DMS53 (cell line): Measurements from ENCODE around the gene IQCH.
A peak's percentile ranks its signal among the peaks of the same experiment; 100 is the strongest.
"Not testable (repeated sequence)": the region's sequence is repeated elsewhere in the genome, so short reads cannot be mapped to it uniquely, and the experiment has no call there.

Experiments
- DNase-seq: peaks from one replicate; lab custom pipeline; 2025; lab: John Stamatoyannopoulos, UW

The IQCH gene

GRCh38 chr15:67358391-67358790 lies 103.8 kb downstream of the IQCH start:
- no peak for DNase-seq

- DNase-seq, result peak; percentile 15
Measured at GRCh38 chr15:67358812-67359211, 104.2 kb downstream of the IQCH start.

GRCh38 chr15:67359431-67360079 lies 105.0 kb downstream of the IQCH start:
- peak; percentile 9 for DNase-seq

GRCh38 chr15:67361100-67361499 lies 106.5 kb downstream of the IQCH start:
- DNase-seq, result no peak

- DNase-seq, result not testable (repeated sequence)
Measured at GRCh38 chr15:67363712-67364111, 109.1 kb downstream of the IQCH start.

- DNase-seq, result no peak
Measured at GRCh38 chr15:67365994-67366393, 111.4 kb downstream of the IQCH start.

- no peak for DNase-seq
Measured at GRCh38 chr15:67366904-67367303, 112.3 kb downstream of the IQCH start.

GRCh38 chr15:67369359-67369998 lies 114.9 kb downstream of the IQCH start:
- no peak for DNase-seq

GRCh38 chr15:67370206-67370954 lies 115.8 kb downstream of the IQCH start:
- no peak for DNase-seq

GRCh38 chr15:67372543-67372942 lies 118.0 kb downstream of the IQCH start:
- DNase-seq, result no peak

- DNase-seq, result no peak
Measured at GRCh38 chr15:67372986-67373675, 118.5 kb downstream of the IQCH start.

GRCh38 chr15:67373971-67374370 lies 119.4 kb downstream of the IQCH start:
- DNase-seq, result no peak

- DNase-seq, result no peak
Measured at GRCh38 chr15:67379530-67379929, 124.9 kb downstream of the IQCH start.

GRCh38 chr15:67380921-67381320 lies 126.3 kb downstream of the IQCH start:
- no peak for DNase-seq

- no peak for DNase-seq
Measured at GRCh38 chr15:67381416-67382045, 126.9 kb downstream of the IQCH start.

- no peak for DNase-seq
Measured at GRCh38 chr15:67382723-67383122, 128.1 kb downstream of the IQCH start.

GRCh38 chr15:67383899-67384298 lies 129.3 kb downstream of the IQCH start:
- no peak for DNase-seq

- no peak for DNase-seq
Measured at GRCh38 chr15:67384761-67385160, 130.2 kb downstream of the IQCH start.

- no peak for DNase-seq
Measured at GRCh38 chr15:67385971-67386370, 131.4 kb downstream of the IQCH start.

GRCh38 chr15:67386947-67387346 lies 132.4 kb downstream of the IQCH start:
- no peak for DNase-seq

GRCh38 chr15:67389975-67390374 lies 135.4 kb downstream of the IQCH start:
- no peak for DNase-seq
